Esophagus muscularis mucosa (tissue), 3 donors: ENCODE results near the gene DCAF8L2.

Experiments used
- POLR2A ChIP-seq: fragments of 450-650 bp; IDR thresholded peaks from one replicate; pipeline ENCODE4 v1.6.1; 2017; ENCODE audit warnings: antibody characterized with exemption, moderate library complexity, mild to moderate bottlenecking, low read depth
- TF ChIP-seq, protein P1 (sequence below), 3 experiments: fragments of 200-600 bp in 2 of 3; fragments of 450-650 bp in 1 of 3; sonication (generic) in 2 of 3; IDR thresholded peaks; one replicate each; pipeline ENCODE4 v1.5.1; 2017 to 2019; ENCODE audit warnings: antibody characterized with exemption in 3 of 3, mild to moderate bottlenecking in 2 of 3, moderate library complexity in 1 of 3

DNA sequence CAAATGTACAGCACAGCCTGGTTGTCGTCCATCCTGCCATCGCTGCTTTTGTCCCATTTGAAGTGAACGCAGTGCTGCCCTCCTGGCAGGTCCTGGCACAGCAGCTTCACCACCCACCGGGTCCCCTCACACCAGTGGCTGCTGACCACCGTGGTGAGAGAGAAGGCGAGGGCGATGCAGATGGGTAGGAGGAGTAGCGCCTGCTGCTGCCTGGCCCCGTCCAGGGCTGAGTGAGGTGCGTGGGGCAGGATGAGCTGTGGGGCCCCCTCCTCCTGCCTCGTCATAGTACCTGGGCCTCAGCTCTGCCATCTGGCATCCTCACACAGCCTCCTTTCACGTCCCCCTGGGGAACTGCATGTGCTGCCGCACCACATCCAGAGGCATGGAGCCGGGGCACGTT, 1.8 kb downstream of the DCAF8L2 start:
- TF ChIP-seq, protein P1, sequence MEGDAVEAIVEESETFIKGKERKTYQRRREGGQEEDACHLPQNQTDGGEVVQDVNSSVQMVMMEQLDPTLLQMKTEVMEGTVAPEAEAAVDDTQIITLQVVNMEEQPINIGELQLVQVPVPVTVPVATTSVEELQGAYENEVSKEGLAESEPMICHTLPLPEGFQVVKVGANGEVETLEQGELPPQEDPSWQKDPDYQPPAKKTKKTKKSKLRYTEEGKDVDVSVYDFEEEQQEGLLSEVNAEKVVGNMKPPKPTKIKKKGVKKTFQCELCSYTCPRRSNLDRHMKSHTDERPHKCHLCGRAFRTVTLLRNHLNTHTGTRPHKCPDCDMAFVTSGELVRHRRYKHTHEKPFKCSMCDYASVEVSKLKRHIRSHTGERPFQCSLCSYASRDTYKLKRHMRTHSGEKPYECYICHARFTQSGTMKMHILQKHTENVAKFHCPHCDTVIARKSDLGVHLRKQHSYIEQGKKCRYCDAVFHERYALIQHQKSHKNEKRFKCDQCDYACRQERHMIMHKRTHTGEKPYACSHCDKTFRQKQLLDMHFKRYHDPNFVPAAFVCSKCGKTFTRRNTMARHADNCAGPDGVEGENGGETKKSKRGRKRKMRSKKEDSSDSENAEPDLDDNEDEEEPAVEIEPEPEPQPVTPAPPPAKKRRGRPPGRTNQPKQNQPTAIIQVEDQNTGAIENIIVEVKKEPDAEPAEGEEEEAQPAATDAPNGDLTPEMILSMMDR (IDR thresholded peaks at IDR 0.05) = no peak
- TF ChIP-seq POLR2A = no peak
